GM06990 (cell line): Measurements from ENCODE around the gene DNAH3.
"Not testable (repeated sequence)": the region's sequence is repeated elsewhere in the genome, so short reads cannot be mapped to it uniquely, and the experiment has no call there.

ENCODE experiments used
- DNase-seq: peaks from one replicate; pipeline ENCODE4 v3.0.0-alpha.2; 2011; ENCODE audit not compliant: insufficient read length; ENCODE audit errors: extremely low read depth
- H3K27me3 ChIP-seq: replicated peaks from 2 replicates; pipeline ENCODE4 v1.6.0; 2011; ENCODE audit warnings: low read length; ENCODE audit not compliant: control insufficient read depth, insufficient read depth
- H3K36me3 ChIP-seq: 2 replicates; pipeline ENCODE4 v1.5.1; 2011; ENCODE audit warnings: low read length; ENCODE audit not compliant: control insufficient read depth, insufficient read depth
- H3K4me3 ChIP-seq: replicated peaks from 2 replicates; pipeline ENCODE4 v1.5.1; 2011; ENCODE audit warnings: low read depth, mild to moderate bottlenecking, control low read depth, low read length
- CTCF ChIP-seq: IDR thresholded peaks from 2 replicates; pipeline ENCODE4 v1.5.1; 2011; ENCODE audit warnings: low read length, control low read depth, mild to moderate bottlenecking, inconsistent platforms; ENCODE audit not compliant: insufficient read depth, poor library complexity, severe bottlenecking

The DNAH3 gene

DNA sequence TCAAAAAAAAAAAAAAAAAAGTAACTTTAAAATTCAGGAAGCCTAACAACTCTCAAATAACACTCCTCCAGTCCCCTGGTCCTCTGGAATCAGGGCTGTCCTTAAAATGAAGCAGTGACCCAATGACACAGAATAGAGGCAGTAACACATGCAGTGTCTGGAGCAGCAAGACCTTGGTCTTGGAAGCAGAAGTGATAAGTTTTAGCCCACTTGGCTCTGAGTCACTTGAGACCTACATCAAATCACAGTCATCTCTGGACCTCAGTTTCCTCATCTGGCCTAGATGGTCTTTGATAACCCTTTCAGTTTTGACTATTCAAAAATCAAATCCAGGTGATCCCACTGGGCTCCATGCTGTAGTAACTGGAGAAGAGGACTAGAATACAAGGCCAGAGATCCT, 211.0 kb downstream of the DNAH3 start:
- Histone ChIP-seq H3K4me3 (no peak overlapping the region), H3K27me3 (no peaks in the 10 kb centered on the region), H3K36me3 (no peaks in the 10 kb centered on the region)
- no peak for DNase-seq
- no peak for TF ChIP-seq CTCF

DNA sequence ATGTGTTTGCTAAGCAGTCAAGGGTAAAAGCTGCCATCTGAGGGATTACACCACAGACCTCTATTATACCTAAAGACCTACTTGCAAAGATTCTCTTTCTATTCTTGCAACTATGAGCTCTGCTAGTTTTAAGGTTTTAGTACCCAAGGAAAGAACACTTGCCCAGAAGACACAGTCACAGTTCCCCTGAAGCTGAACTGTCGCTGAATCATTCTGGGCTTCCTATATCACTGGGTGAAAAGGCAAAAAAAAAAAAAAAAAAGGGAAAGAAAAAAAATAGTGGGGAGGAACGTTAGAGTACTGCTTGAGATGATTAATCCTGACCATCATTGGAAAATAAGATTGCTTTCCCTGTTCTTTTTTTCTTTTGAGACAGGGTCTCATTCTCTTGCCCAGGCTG, 212.2 kb downstream of the DNAH3 start:
- DNase-seq, result no peak
- no peaks in the 10 kb centered on the region for H3K27me3 ChIP-seq
- TF ChIP-seq CTCF, result no peak

DNA sequence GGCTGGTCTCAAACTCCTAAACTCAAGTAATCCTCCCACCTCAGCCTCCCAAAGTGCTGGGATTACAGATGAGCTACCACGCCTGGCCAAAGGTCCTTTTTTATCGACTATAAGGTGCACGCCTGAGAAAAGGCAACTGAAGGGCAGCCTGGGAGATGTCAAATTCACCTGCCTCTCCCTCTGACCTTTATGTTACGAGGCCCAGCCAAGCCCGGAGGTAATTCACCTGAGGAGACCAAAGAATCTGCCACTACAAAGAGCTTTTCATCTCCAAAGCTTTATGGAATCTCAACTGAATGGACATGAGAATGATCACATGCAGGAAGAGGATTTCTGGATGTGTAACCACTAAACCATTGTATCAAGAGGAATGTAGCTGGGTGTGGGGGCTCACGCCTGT, 212.9 kb downstream of the DNAH3 start:
- H3K4me3 ChIP-seq, result no peak overlapping the region
- TF ChIP-seq CTCF, result no peak
- H3K27me3 ChIP-seq, result no peaks in the 10 kb centered on the region
- H3K36me3 ChIP-seq, result no peaks in the 10 kb centered on the region
- DNase-seq, result no peak

More for the DNA sequence above, 212.2 kb downstream of the DNAH3 start:
- no peak overlapping the region for H3K4me3 ChIP-seq
- H3K36me3 ChIP-seq, result no peaks in the 10 kb centered on the region

DNA sequence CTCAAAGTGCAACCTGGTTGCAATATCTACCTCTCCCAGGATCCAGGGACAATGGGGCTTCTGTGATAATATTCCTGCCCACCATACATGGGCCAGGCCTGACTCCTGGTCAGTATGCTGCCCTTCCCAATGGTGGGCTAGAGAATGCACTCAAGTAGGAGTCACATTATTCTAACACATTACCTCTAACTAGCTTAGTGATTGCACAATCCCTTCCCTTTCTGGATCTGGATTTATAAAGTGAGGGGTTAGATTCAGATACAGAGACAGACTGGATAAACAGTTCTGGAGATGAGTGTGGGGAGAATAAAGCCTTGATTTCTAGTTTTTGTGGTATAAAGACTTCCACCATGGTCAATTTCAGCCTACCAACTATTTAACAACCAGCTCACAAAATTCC, 217.1 kb downstream of the DNAH3 start:
- no peaks in the 10 kb centered on the region for H3K36me3 ChIP-seq
- no peak for TF ChIP-seq CTCF
- DNase-seq, result no peak
- no peaks in the 10 kb centered on the region for H3K27me3 ChIP-seq
- H3K4me3 ChIP-seq, result no peak overlapping the region

GRCh38 chr16:20931066-20931600, 219.5 kb downstream of the DNAH3 start:
- no peaks in the 10 kb centered on the region for H3K27me3 ChIP-seq
- DNase-seq, result no peak
- no peaks in the 10 kb centered on the region for H3K36me3 ChIP-seq
- no peak for TF ChIP-seq CTCF
- no peak overlapping the region for H3K4me3 ChIP-seq

DNA sequence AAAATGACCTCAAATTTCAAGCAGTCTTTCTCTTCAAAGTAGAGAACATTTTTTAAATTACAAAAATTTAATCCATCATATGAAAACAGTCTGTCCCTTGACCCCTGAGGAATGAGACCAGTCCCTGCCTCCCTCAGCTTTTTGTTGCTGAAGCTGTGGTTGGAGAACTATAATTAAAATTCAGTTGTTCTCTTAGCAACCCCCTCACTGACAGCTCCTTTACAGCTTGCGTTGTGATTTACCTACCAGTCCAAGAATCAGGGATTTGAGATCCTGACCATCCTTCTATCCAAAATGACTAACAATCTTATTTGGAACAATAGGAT, 220.3 kb downstream of the DNAH3 start:
- Histone ChIP-seq H3K4me3 (no peak overlapping the region), H3K36me3 (no peaks in the 10 kb centered on the region), H3K27me3 (no peaks in the 10 kb centered on the region)
- TF ChIP-seq CTCF, result no peak
- DNase-seq, result no peak

GRCh38 chr16:20929676-20930364, 220.8 kb downstream of the DNAH3 start:
- H3K4me3 ChIP-seq, H3K27me3 ChIP-seq, H3K36me3 ChIP-seq, DNase-seq: not testable (repeated sequence)
